ENCODE results near the gene MRPL10. TPM values are rescaled to one million over a fixed set of nuclear protein-coding genes. Genes with fewer than 3 reads are reported as not detected.

MRPL10 gene
- total and polyA plus RNA-seq, 2 experiments from 2014 or later = 70.0 to 87.1 TPM

- no peak overlapping the region for H3K4me3 ChIP-seq
- no peaks in the 10 kb centered on the region for H3K36me3 ChIP-seq
- no peak overlapping the region for H3K27ac ChIP-seq
- DNase-seq (ENCODE audit: low read depth in 1 of 2, low spot score in 1 of 2) = no peak
- peaks cover 34% of the 10 kb centered on the region for H3K4me1 ChIP-seq (ENCODE audit: low read depth)
- H3K9me3 ChIP-seq (ENCODE audit: low read depth) = no peaks in the 10 kb centered on the region
- no peak for TF ChIP-seq CTCF (IDR thresholded peaks at IDR 0.05; ENCODE audit: low read depth, low read length)
- H3K27me3 ChIP-seq = no peaks in the 10 kb centered on the region
Measured at GRCh38 chr17:47872019-47872650, 40.8 kb upstream of the MRPL10 start.

DNA sequence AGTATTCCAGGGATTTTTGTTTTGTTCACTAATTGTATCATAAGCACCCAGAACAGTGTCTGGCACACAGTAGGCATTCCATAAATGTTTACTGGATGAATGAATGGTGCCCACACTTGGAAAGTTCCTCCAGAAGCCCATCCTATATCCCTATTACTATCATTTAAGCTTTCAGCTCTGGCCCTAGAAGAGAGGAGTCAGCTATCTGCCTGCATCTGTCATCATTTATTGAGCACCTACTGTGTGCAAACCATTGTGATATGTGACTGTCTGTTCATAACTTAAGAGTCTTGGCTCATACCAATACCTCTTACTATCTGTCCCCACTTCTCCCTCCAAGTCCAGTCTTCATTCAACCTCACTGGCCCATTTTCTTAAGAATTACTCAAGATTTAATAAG is 39.7 kb upstream of the MRPL10 start:
- Histone ChIP-seq H3K4me3 (no peak overlapping the region), H3K36me3 (no peaks in the 10 kb centered on the region), H3K9me3 (ENCODE audit: low read depth) (no peaks in the 10 kb centered on the region), H3K27me3 (no peaks in the 10 kb centered on the region), H3K4me1 (ENCODE audit: low read depth) (peaks cover 42% of the 10 kb centered on the region), H3K27ac (no peak overlapping the region)
- TF ChIP-seq CTCF (IDR thresholded peaks at IDR 0.05; ENCODE audit: low read depth, low read length) = no peak
- DNase-seq (ENCODE audit: low read depth in 1 of 2, low spot score in 1 of 2) = no peak

DNA sequence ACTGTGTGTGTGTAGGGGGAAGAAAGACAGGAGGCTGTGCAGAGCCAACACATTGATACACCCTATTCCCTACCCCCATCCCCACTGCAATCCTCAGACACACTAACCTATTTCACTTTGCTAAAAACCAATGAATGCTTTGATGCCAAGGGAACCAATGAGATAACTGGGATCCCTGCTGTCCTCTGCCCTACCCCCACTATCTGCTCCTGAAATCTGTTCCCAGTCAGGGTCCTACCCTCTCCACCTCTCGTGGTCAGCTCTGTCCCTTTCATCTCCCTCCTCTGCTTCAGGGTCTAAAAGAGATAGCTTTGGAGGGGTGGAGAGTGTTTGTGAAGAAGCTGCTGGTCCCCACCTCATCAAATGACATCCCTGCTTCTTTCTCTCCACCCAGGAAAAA is 38.7 kb upstream of the MRPL10 start:
- no peak for TF ChIP-seq CTCF (IDR thresholded peaks at IDR 0.05; ENCODE audit: low read depth, low read length)
- Histone ChIP-seq H3K4me3 (no peak overlapping the region), H3K36me3 (no peaks in the 10 kb centered on the region), H3K4me1 (ENCODE audit: low read depth) (peaks cover 42% of the 10 kb centered on the region), H3K9me3 (ENCODE audit: low read depth) (no peaks in the 10 kb centered on the region), H3K27ac (no peak overlapping the region), H3K27me3 (no peaks in the 10 kb centered on the region)
- DNase-seq (ENCODE audit: low read depth in 1 of 2, low spot score in 1 of 2) = no peak

DNA sequence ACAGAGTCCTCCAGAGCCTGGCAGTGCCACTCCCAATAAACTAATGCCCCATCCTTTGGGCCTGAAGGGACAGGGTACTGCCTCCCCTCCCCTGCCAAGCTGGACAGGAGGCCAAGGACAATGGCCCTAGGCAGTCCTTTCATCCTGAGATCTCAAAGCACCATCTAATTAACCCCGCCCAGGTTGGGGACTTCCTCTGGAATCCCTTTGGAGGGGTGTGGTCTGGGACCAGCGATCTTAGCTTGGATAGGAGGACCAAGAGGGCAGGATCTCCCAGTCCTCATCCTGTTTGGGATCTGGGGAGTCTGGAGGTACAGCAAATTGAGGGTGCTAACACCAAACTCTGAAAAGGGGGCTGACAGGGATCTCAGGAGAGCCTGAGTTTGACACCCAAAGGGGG is 37.8 kb upstream of the MRPL10 start:
- Histone ChIP-seq H3K4me1 (ENCODE audit: low read depth) (peaks cover 42% of the 10 kb centered on the region), H3K4me3 (no peak overlapping the region), H3K36me3 (no peaks in the 10 kb centered on the region), H3K27ac (no peak overlapping the region), H3K9me3 (ENCODE audit: low read depth) (no peaks in the 10 kb centered on the region), H3K27me3 (no peaks in the 10 kb centered on the region)
- no peak for DNase-seq (ENCODE audit: low read depth in 1 of 2, low spot score in 1 of 2)
- TF ChIP-seq CTCF (IDR thresholded peaks at IDR 0.05; ENCODE audit: low read depth, low read length) = no peak

DNA sequence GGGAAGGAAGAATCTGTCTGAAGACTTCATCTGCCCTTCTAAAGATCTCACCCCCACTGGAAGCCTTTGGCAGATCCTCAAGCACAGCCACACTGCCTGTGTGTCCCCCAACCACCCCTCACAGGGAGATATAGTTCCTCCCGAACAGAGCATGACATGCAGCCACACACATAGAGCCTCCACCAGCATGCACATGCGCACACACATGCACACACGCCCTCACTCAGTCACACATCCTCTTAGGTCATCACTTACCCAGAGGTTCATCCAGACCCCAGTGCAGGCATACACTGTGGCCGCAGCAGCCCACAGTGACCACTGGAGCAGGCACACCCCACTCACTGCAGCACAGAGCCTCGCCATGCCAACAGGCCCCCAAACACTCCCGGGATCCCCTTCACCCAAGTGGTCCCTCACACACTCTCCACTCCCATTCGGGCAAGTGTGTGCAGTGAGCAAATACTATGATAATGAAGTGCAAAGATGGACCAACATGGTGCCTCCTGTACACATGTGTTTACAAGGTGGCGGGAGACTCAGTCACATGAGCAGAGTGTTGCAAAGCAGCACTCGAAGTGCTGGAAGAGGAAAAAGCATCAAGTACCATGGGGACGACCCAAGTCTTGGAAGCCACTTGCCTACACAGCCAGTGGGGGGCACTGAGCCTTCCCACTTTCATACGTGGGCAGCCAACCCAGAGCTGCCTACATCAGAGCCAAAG is 36.6 kb upstream of the MRPL10 start:
- no peaks in the 10 kb centered on the region for H3K9me3 ChIP-seq (ENCODE audit: low read depth)
- TF ChIP-seq CTCF (IDR thresholded peaks at IDR 0.05; ENCODE audit: low read depth, low read length) = no peak
- DNase-seq (ENCODE audit: low read depth in 1 of 2, low spot score in 1 of 2) = no peak
- no peaks in the 10 kb centered on the region for H3K36me3 ChIP-seq
- peak overlapping the region; percentile 66 for H3K27ac ChIP-seq
- H3K4me1 ChIP-seq (ENCODE audit: low read depth) = peaks cover 41% of the 10 kb centered on the region
- no peak overlapping the region for H3K4me3 ChIP-seq
- no peaks in the 10 kb centered on the region for H3K27me3 ChIP-seq

Data from cardiac muscle cell (in vitro differentiated cells and primary cell).